Measurements from ENCODE around the gene DTYMK.
A peak's percentile ranks its signal among the peaks of the same experiment; 100 is the strongest.

DTYMK gene

DNA sequence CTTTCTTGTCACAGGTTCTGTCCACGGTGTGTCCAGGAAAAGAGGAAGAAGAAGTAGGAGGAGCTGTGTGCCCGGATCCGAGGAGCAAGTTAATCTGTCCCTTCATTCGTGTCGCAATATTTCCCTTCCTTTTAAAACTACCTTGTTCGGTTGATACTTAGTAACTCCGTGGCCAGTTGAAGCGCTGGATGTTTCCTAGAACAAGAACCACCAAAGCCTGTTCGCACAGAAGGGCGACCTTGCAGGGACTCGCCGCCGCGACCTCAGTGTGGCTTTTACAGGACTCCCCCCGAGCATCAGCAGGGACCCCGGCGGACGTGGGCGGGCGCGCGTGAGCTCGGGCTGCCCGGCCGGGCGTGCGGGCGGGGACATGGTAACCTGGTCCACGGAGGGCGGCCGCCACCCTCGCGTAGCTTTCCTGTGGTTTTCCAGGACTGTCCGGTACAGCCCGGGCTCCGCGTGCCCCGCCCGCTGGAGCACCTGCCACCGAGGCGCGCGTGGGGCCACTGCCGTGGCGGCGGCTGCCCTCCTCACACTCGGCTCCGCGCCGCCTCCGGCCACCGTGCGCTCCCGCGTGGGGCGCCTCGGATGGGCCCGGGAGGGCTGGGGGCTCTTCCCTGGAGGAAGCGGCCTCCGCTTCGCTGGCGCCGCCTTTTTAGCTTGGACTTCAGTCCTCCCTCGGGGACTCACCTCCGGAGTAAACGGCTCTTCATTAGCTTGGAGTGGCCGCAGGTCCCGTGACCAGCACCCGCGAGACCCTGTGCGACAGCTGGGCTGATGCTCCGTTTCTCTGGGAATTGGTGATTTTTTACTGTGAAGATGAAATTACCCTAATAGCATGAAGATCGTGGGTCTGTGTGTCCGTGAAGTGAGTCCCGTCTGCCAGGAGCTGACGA lies 38.6 kb upstream of the DTYMK start:
- Histone ChIP-seq H3K79me1 (replicated peaks; ENCODE audit: low read length, poor library complexity, severe bottlenecking) (peaks cover 29% of the 10 kb centered on the region), H3K9me3 (ENCODE audit: control insufficient read depth, low read length) (peaks cover 9% of the 10 kb centered on the region), H2AFZ (ENCODE audit: low read depth, low read length) (no peak overlapping the region), H3K9ac (ENCODE audit: low read length) (no peak overlapping the region), H4K8ac (ENCODE audit: low read length) (no peak overlapping the region), H2BK5ac (ENCODE audit: low read depth, low read length, poor library complexity, severe bottlenecking) (no peak overlapping the region), H3K4me1 (ENCODE audit: control insufficient read depth, insufficient read depth, low read depth, low read length) (peaks cover 8% of the 10 kb centered on the region), H4K91ac (ENCODE audit: low read length) (no peak overlapping the region), H3K23ac (ENCODE audit: low read length in 2 of 2) (no peak overlapping the region), H3K18ac (ENCODE audit: low read depth in 1 of 2, low read length in 2 of 2) (no peak overlapping the region), H2BK15ac (ENCODE audit: low read depth, poor library complexity, severe bottlenecking) (no peak overlapping the region), H2AK5ac (ENCODE audit: low read length, severe bottlenecking) (no peak overlapping the region), H3K27me3 (ENCODE audit: control insufficient read depth in 1 of 2, insufficient read depth in 1 of 2, low read length in 2 of 2) (no peaks in the 10 kb centered on the region), H3K4ac (ENCODE audit: low read depth in 1 of 2, low read length in 2 of 2) (no peak overlapping the region), H3K4me2 (ENCODE audit: low read length, poor library complexity, severe bottlenecking) (no peak overlapping the region), H3K36me3 (ENCODE audit: control insufficient read depth in 1 of 2, insufficient read depth in 2 of 2, low read depth in 1 of 2, low read length in 2 of 2) (peaks cover 56 to 71% of the 10 kb centered on the region in 2 experiments), H3K27ac (ENCODE audit: low read length, poor library complexity, severe bottlenecking) (no peak overlapping the region), H2BK12ac (ENCODE audit: low read length in 2 of 2) (no peak overlapping the region), H3K4me3 (ENCODE audit: insufficient read depth in 1 of 2, low read depth in 1 of 2, low read length in 2 of 2) (no peak overlapping the region), H2BK120ac (ENCODE audit: low read depth, low read length) (no peak overlapping the region), H3K14ac (ENCODE audit: low read length in 2 of 2) (no peak overlapping the region)
- no peak for DNase-seq
- 98% methylated on average over 75 of the region's 76 CpGs for WGBS

- DNase-seq = no peak
- Histone ChIP-seq H2BK5ac (ENCODE audit: low read depth, low read length, poor library complexity, severe bottlenecking) (no peak overlapping the region), H3K4me3 (ENCODE audit: insufficient read depth in 1 of 2, low read depth in 1 of 2, low read length in 2 of 2) (no peak overlapping the region), H3K23ac (ENCODE audit: low read length in 2 of 2) (no peak overlapping the region), H2BK12ac (ENCODE audit: low read length in 2 of 2) (no peak overlapping the region), H3K79me1 (replicated peaks; ENCODE audit: low read length, poor library complexity, severe bottlenecking) (peaks cover 31% of the 10 kb centered on the region), H2BK120ac (ENCODE audit: low read depth, low read length) (no peak overlapping the region), H4K91ac (ENCODE audit: low read length) (no peak overlapping the region), H3K27ac (ENCODE audit: low read length, poor library complexity, severe bottlenecking) (no peak overlapping the region), H3K27me3 (ENCODE audit: control insufficient read depth in 1 of 2, insufficient read depth in 1 of 2, low read length in 2 of 2) (no peaks in the 10 kb centered on the region), H3K4me2 (ENCODE audit: low read length, poor library complexity, severe bottlenecking) (no peak overlapping the region), H3K18ac (ENCODE audit: low read depth in 1 of 2, low read length in 2 of 2) (no peak overlapping the region), H3K4me1 (ENCODE audit: control insufficient read depth, insufficient read depth, low read depth, low read length) (peaks cover 8% of the 10 kb centered on the region), H3K36me3 (ENCODE audit: control insufficient read depth in 1 of 2, insufficient read depth in 2 of 2, low read depth in 1 of 2, low read length in 2 of 2) (peaks cover 64 to 79% of the 10 kb centered on the region in 2 experiments), H3K9me3 (ENCODE audit: control insufficient read depth, low read length) (peaks cover 9% of the 10 kb centered on the region), H3K9ac (ENCODE audit: low read length) (no peak overlapping the region), H4K8ac (ENCODE audit: low read length) (no peak overlapping the region), H2BK15ac (ENCODE audit: low read depth, poor library complexity, severe bottlenecking) (no peak overlapping the region), H3K14ac (ENCODE audit: low read length in 2 of 2) (no peak overlapping the region), H2AFZ (ENCODE audit: low read depth, low read length) (no peak overlapping the region), H2AK5ac (ENCODE audit: low read length, severe bottlenecking) (no peak overlapping the region), H3K4ac (ENCODE audit: low read depth in 1 of 2, low read length in 2 of 2) (no peak overlapping the region)
- 94% methylated on average over 41 of the region's 41 CpGs for WGBS
These were observed 37.8 kb upstream of the DTYMK start for GRCh38 chr2:241724259-241724974.

- Histone ChIP-seq H3K18ac (ENCODE audit: low read depth in 1 of 2, low read length in 2 of 2) (no peak overlapping the region), H4K8ac (ENCODE audit: low read length) (no peak overlapping the region), H3K4ac (ENCODE audit: low read depth in 1 of 2, low read length in 2 of 2) (no peak overlapping the region), H3K9me3 (ENCODE audit: control insufficient read depth, low read length) (peaks cover 9% of the 10 kb centered on the region), H3K27me3 (ENCODE audit: control insufficient read depth in 1 of 2, insufficient read depth in 1 of 2, low read length in 2 of 2) (no peaks in the 10 kb centered on the region), H2BK5ac (ENCODE audit: low read depth, low read length, poor library complexity, severe bottlenecking) (no peak overlapping the region), H2AFZ (ENCODE audit: low read depth, low read length) (no peak overlapping the region), H2BK15ac (ENCODE audit: low read depth, poor library complexity, severe bottlenecking) (no peak overlapping the region), H4K91ac (ENCODE audit: low read length) (peak overlapping the region; percentile 46), H3K79me1 (replicated peaks; ENCODE audit: low read length, poor library complexity, severe bottlenecking) (peaks cover 34% of the 10 kb centered on the region), H3K4me1 (ENCODE audit: control insufficient read depth, insufficient read depth, low read depth, low read length) (peaks cover 6% of the 10 kb centered on the region), H3K36me3 (ENCODE audit: control insufficient read depth in 1 of 2, insufficient read depth in 2 of 2, low read depth in 1 of 2, low read length in 2 of 2) (peaks cover 74 to 81% of the 10 kb centered on the region in 2 experiments), H3K4me2 (ENCODE audit: low read length, poor library complexity, severe bottlenecking) (no peak overlapping the region), H3K9ac (ENCODE audit: low read length) (no peak overlapping the region), H3K27ac (ENCODE audit: low read length, poor library complexity, severe bottlenecking) (no peak overlapping the region), H2BK12ac (ENCODE audit: low read length in 2 of 2) (no peak overlapping the region), H3K14ac (ENCODE audit: low read length in 2 of 2) (no peak overlapping the region), H2BK120ac (ENCODE audit: low read depth, low read length) (no peak overlapping the region), H3K23ac (ENCODE audit: low read length in 2 of 2) (no peak overlapping the region), H2AK5ac (ENCODE audit: low read length, severe bottlenecking) (no peak overlapping the region), H3K4me3 (ENCODE audit: insufficient read depth in 1 of 2, low read depth in 1 of 2, low read length in 2 of 2) (no peak overlapping the region)
- 98% methylated on average over 21 of the region's 21 CpGs for WGBS
- no peak for DNase-seq
These were observed 36.4 kb upstream of the DTYMK start for GRCh38 chr2:241722896-241723454.

DNA sequence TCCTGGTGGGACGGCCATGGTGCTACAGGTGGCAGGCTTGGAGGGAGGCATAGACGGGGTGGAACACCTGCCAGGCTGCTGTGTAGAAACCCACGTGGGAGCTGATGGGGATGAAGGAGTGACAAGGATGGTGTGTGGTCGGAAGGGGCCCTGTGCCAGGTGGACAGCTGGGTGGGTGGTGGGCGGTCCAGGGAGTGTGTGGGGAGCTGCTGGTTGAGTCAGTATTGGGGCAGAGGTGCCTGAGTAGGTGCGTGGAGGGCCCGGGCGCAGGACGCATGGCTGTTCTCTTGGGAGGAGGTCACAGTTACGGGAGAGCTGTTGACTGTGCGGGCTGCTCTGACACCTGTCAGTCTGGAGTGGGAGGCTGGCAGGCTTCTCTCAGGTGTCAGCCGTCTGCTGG lies 35.2 kb upstream of the DTYMK start:
- no peak overlapping the region for H3K27ac ChIP-seq (ENCODE audit: low read length, poor library complexity, severe bottlenecking)
- H4K8ac ChIP-seq (ENCODE audit: low read length) = no peak overlapping the region
- no peak overlapping the region for H3K4me3 ChIP-seq (ENCODE audit: insufficient read depth in 1 of 2, low read depth in 1 of 2, low read length in 2 of 2)
- no peak overlapping the region for H3K4ac ChIP-seq (ENCODE audit: low read depth in 1 of 2, low read length in 2 of 2)
- no peak overlapping the region for H2BK120ac ChIP-seq (ENCODE audit: low read depth, low read length)
- no peak overlapping the region for H4K91ac ChIP-seq (ENCODE audit: low read length)
- H3K36me3 ChIP-seq (ENCODE audit: control insufficient read depth in 1 of 2, insufficient read depth in 2 of 2, low read depth in 1 of 2, low read length in 2 of 2) = peaks cover 79 to 80% of the 10 kb centered on the region in 2 experiments
- H3K9ac ChIP-seq (ENCODE audit: low read length) = no peak overlapping the region
- no peak overlapping the region for H2BK15ac ChIP-seq (ENCODE audit: low read depth, poor library complexity, severe bottlenecking)
- peaks cover 34% of the 10 kb centered on the region for H3K79me1 ChIP-seq (replicated peaks; ENCODE audit: low read length, poor library complexity, severe bottlenecking)
- WGBS = 95% methylated on average over 12 of the region's 12 CpGs
- H3K27me3 ChIP-seq (ENCODE audit: control insufficient read depth in 1 of 2, insufficient read depth in 1 of 2, low read length in 2 of 2) = no peaks in the 10 kb centered on the region
- H2BK12ac ChIP-seq (ENCODE audit: low read length in 2 of 2) = no peak overlapping the region
- no peak overlapping the region for H3K18ac ChIP-seq (ENCODE audit: low read depth in 1 of 2, low read length in 2 of 2)
- H2AFZ ChIP-seq (ENCODE audit: low read depth, low read length) = no peak overlapping the region
- H3K23ac ChIP-seq (ENCODE audit: low read length in 2 of 2) = no peak overlapping the region
- H3K4me1 ChIP-seq (ENCODE audit: control insufficient read depth, insufficient read depth, low read depth, low read length) = peaks cover 6% of the 10 kb centered on the region
- no peak overlapping the region for H2BK5ac ChIP-seq (ENCODE audit: low read depth, low read length, poor library complexity, severe bottlenecking)
- DNase-seq = no peak
- H3K9me3 ChIP-seq (ENCODE audit: control insufficient read depth, low read length) = peaks cover 9% of the 10 kb centered on the region
- no peak overlapping the region for H3K14ac ChIP-seq (ENCODE audit: low read length in 2 of 2)
- no peak overlapping the region for H2AK5ac ChIP-seq (ENCODE audit: low read length, severe bottlenecking)
- H3K4me2 ChIP-seq (ENCODE audit: low read length, poor library complexity, severe bottlenecking) = no peak overlapping the region

All from mesenchymal stem cell (in vitro differentiated cells and primary cell).